Astrocyte (in vitro differentiated cells and primary cell): Measurements from ENCODE around the gene ACOT7. TPM values are rescaled to one million over a fixed set of nuclear protein-coding genes. Genes with fewer than 3 reads are reported as not detected.

Experiments used
- DNase-seq: peaks from one replicate; pipeline ENCODE4 v3.0.0-alpha.2; 2010; ENCODE audit warnings: low read depth
- FAIRE-seq: peaks from 2 replicates; lab custom pipeline; 2011; peaks lifted over from hg19 to GRCh38; lab: Jason Lieb, UNC
- H2AFZ ChIP-seq: 2 replicates; pipeline ENCODE4 v1.6.0; 2012; ENCODE audit warnings: low read depth, low read length, inconsistent platforms
- H3K27ac ChIP-seq: 2 replicates; pipeline ENCODE4 v1.5.1; 2011; ENCODE audit warnings: low read depth, low read length, inconsistent platforms
- H3K27me3 ChIP-seq: 2 replicates; pipeline ENCODE4 v1.6.0; 2011; ENCODE audit warnings: low read length, inconsistent platforms; ENCODE audit not compliant: insufficient read depth
- H3K36me3 ChIP-seq: 2 replicates; pipeline ENCODE4 v1.5.1; 2011; ENCODE audit warnings: low read length, inconsistent platforms; ENCODE audit not compliant: insufficient read depth
- H3K4me1 ChIP-seq: 2 replicates; pipeline ENCODE4 v1.5.1; 2011; ENCODE audit warnings: low read length, inconsistent platforms; ENCODE audit not compliant: insufficient read depth
- H3K4me2 ChIP-seq: 2 replicates; pipeline ENCODE4 v1.6.0; 2012; ENCODE audit warnings: low read length, inconsistent platforms
- H3K4me3 ChIP-seq: 2 replicates; pipeline ENCODE4 v1.5.1; 2011; ENCODE audit warnings: low read depth, mild to moderate bottlenecking, low read length, inconsistent platforms; ENCODE audit not compliant: insufficient read depth
- H3K79me2 ChIP-seq: 2 replicates; pipeline ENCODE4 v1.6.0; 2012; ENCODE audit warnings: mild to moderate bottlenecking, low read length, inconsistent platforms; ENCODE audit not compliant: insufficient read depth
- H3K9ac ChIP-seq: 2 replicates; pipeline ENCODE4 v1.6.0; 2012; ENCODE audit warnings: mild to moderate bottlenecking, low read length, inconsistent platforms
- H3K9me3 ChIP-seq: 2 replicates; pipeline ENCODE4 v1.5.1; 2012; ENCODE audit warnings: low read depth, mild to moderate bottlenecking, low read length, inconsistent platforms; ENCODE audit not compliant: insufficient read depth
- H4K20me1 ChIP-seq: 2 replicates; pipeline ENCODE4 v1.6.0; 2012; ENCODE audit warnings: low read length, inconsistent platforms; ENCODE audit not compliant: insufficient read depth
- H3K27ac Mint-ChIP-seq: one replicate; pipeline ENCODE4 v1.8.0; 2021; ENCODE audit warnings: mild to moderate bottlenecking, mixed read lengths; ENCODE audit not compliant: unreplicated experiment
- H3K27me3 Mint-ChIP-seq: one replicate; pipeline ENCODE4 v1.8.0; 2021; ENCODE audit warnings: low read depth, mixed read lengths; ENCODE audit not compliant: unreplicated experiment
- H3K36me3 Mint-ChIP-seq: one replicate; pipeline ENCODE4 v1.8.0; 2021; ENCODE audit warnings: low read depth, mixed read lengths; ENCODE audit not compliant: unreplicated experiment
- H3K4me1 Mint-ChIP-seq: one replicate; pipeline ENCODE4 v1.8.0; 2021; ENCODE audit warnings: low read depth, mixed read lengths; ENCODE audit not compliant: unreplicated experiment
- H3K4me3 Mint-ChIP-seq: one replicate; pipeline ENCODE4 v1.8.0; 2021; ENCODE audit warnings: mild to moderate bottlenecking, moderate library complexity, mixed read lengths; ENCODE audit not compliant: unreplicated experiment
- H3K9me3 Mint-ChIP-seq: one replicate; pipeline ENCODE4 v1.8.0; 2021; ENCODE audit warnings: mild to moderate bottlenecking, mixed read lengths; ENCODE audit not compliant: unreplicated experiment
- CTCF ChIP-seq: IDR thresholded peaks from 2 replicates; pipeline ENCODE4 v1.5.1; 2011; ENCODE audit warnings: low read depth, mild to moderate bottlenecking, inconsistent platforms, low read length, moderate library complexity; ENCODE audit not compliant: insufficient read depth
- EZH2 ChIP-seq: IDR thresholded peaks from 2 replicates; pipeline ENCODE4 v1.6.1; 2012; ENCODE audit warnings: mild to moderate bottlenecking, low read length, inconsistent platforms; ENCODE audit not compliant: insufficient read depth
- total RNA-seq: library from RNA; stranded (reverse); gene quantifications from 2 replicates; pipeline ENCODE4 v1.2.1, GENCODE V29; 2021

The ACOT7 gene
- total RNA-seq, 1 donor from 2014 or later, result 91.1 TPM

GRCh38 chr1:6317098-6317760, 76.3 kb downstream of the ACOT7 start:
- Histone ChIP-seq H3K4me3 (no peak overlapping the region), H3K27ac (no peak overlapping the region), H4K20me1 (peaks cover 8% of the 10 kb centered on the region), H3K27me3 (no peaks in the 10 kb centered on the region), H3K9me3 (no peaks in the 10 kb centered on the region), H3K4me1 (peaks cover 4% of the 10 kb centered on the region), H3K79me2 (no peaks in the 10 kb centered on the region), H3K4me2 (no peak overlapping the region), H3K36me3 (no peaks in the 10 kb centered on the region), H2AFZ (no peak overlapping the region), H3K9ac (no peak overlapping the region)
- Mint-ChIP-seq H3K36me3 (peaks cover 20% of the 10 kb centered on the region), H3K4me3 (no peak overlapping the region), H3K27ac (peak overlapping the region; percentile 27), H3K9me3 (no peaks in the 10 kb centered on the region), H3K27me3 (no peaks in the 10 kb centered on the region), H3K4me1 (peaks cover 9% of the 10 kb centered on the region)
- no peak for DNase-seq
- FAIRE-seq, result no peak
- TF ChIP-seq CTCF (no peak), EZH2 (no peak)

- no peaks in the 10 kb centered on the region for H3K79me2 ChIP-seq
- no peaks in the 10 kb centered on the region for H3K27me3 ChIP-seq
- peaks cover 4% of the 10 kb centered on the region for H3K4me1 ChIP-seq
- no peak overlapping the region for H3K27ac Mint-ChIP-seq
- no peaks in the 10 kb centered on the region for H3K9me3 Mint-ChIP-seq
- no peak overlapping the region for H2AFZ ChIP-seq
- no peaks in the 10 kb centered on the region for H3K36me3 ChIP-seq
- peaks cover 8% of the 10 kb centered on the region for H4K20me1 ChIP-seq
- DNase-seq (no peak), FAIRE-seq (no peak)
- H3K27ac ChIP-seq, result no peak overlapping the region
- no peak overlapping the region for H3K4me3 ChIP-seq
- H3K9ac ChIP-seq, result no peak overlapping the region
- no peak overlapping the region for H3K4me3 Mint-ChIP-seq
- no peak for TF ChIP-seq EZH2
- no peak for TF ChIP-seq CTCF
- H3K36me3 Mint-ChIP-seq, result peaks cover 20% of the 10 kb centered on the region
- no peaks in the 10 kb centered on the region for H3K9me3 ChIP-seq
- H3K4me2 ChIP-seq, result no peak overlapping the region
- no peaks in the 10 kb centered on the region for H3K27me3 Mint-ChIP-seq
- H3K4me1 Mint-ChIP-seq, result peaks cover 9% of the 10 kb centered on the region
These were observed 77.1 kb downstream of the ACOT7 start for GRCh38 chr1:6316240-6317097.
